Osteocyte (in vitro differentiated cells): ENCODE results near the gene ASPG. TPM values are rescaled to one million over a fixed set of nuclear protein-coding genes. Genes with fewer than 3 reads are reported as not detected.

Source experiments
- DNase-seq: peaks from one replicate; pipeline ENCODE4 v3.0.0; 2021; ENCODE audit warnings: mixed read lengths; ENCODE audit not compliant: unreplicated experiment; ENCODE audit errors: extremely low spot score
- H3K27ac Mint-ChIP-seq: one replicate; pipeline ENCODE4 v1.8.0; 2021; ENCODE audit warnings: mild to moderate bottlenecking, mixed read lengths; ENCODE audit not compliant: unreplicated experiment
- H3K27me3 Mint-ChIP-seq: one replicate; pipeline ENCODE4 v1.8.0; 2021; ENCODE audit warnings: mixed read lengths; ENCODE audit not compliant: unreplicated experiment
- H3K36me3 Mint-ChIP-seq: one replicate; pipeline ENCODE4 v1.8.0; 2021; ENCODE audit warnings: mixed read lengths; ENCODE audit not compliant: unreplicated experiment
- H3K4me1 Mint-ChIP-seq: one replicate; pipeline ENCODE4 v1.8.0; 2021; ENCODE audit warnings: mixed read lengths; ENCODE audit not compliant: unreplicated experiment
- H3K4me3 Mint-ChIP-seq: one replicate; pipeline ENCODE4 v1.8.0; 2021; ENCODE audit warnings: mild to moderate bottlenecking, moderate library complexity, mixed read lengths; ENCODE audit not compliant: unreplicated experiment
- H3K9me3 Mint-ChIP-seq: one replicate; pipeline ENCODE4 v1.8.0; 2021; ENCODE audit warnings: mixed read lengths; ENCODE audit not compliant: unreplicated experiment
- total RNA-seq: library from RNA; stranded (reverse); gene quantifications from 2 replicates; pipeline ENCODE4 v1.2.1, GENCODE V29; 2021
- TF ChIP-seq, protein P1 (sequence below): fragments of 200-600 bp; sonication (generic); IDR thresholded peaks from 2 replicates; pipeline ENCODE4 v1.5.0; 2021; ENCODE audit warnings: antibody characterized with exemption, mild to moderate bottlenecking, moderate library complexity

The ASPG gene
- total RNA-seq, 1 donor from 2014 or later, result not detected

DNA sequence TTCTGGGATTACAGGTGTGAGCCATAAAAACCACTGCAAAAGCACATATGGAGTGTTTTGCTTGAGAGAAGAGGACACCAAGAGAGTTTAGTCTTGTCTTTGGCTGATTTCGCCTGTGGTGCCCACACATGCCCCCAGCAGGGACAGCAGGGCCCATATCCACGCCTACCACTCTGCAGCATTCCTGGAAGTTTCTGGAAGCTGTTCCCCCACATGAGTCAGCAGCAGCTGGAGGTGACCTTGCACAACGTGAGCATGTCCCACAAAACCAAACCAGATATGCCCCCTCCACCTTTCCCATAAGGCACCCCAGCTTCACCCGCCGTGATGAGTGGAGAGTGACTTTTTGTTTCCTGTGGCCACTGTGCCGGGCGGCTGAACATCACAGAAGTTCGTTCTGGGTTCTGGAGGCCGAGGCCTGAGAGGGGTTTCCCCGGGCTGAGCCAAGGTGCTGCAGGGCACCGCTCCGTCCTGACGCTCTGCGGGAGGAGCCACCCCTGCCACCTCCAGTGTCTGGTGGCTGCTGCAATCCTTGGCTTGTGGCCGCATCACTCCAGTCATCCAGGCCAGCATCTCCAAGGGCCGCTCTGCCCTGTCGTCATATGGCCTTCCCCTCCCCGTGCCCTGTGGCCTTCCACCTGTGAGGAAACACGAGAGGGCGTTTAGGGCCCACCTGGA is 4.7 kb downstream of the ASPG start:
- DNase-seq, result no peak
- H3K27ac Mint-ChIP-seq, result no peak overlapping the region
- no peaks in the 10 kb centered on the region for H3K9me3 Mint-ChIP-seq
- H3K27me3 Mint-ChIP-seq, result no peaks in the 10 kb centered on the region
- no peak overlapping the region for H3K4me3 Mint-ChIP-seq
- peaks cover 3% of the 10 kb centered on the region for H3K4me1 Mint-ChIP-seq
- no peaks in the 10 kb centered on the region for H3K36me3 Mint-ChIP-seq
- TF ChIP-seq, protein P1, sequence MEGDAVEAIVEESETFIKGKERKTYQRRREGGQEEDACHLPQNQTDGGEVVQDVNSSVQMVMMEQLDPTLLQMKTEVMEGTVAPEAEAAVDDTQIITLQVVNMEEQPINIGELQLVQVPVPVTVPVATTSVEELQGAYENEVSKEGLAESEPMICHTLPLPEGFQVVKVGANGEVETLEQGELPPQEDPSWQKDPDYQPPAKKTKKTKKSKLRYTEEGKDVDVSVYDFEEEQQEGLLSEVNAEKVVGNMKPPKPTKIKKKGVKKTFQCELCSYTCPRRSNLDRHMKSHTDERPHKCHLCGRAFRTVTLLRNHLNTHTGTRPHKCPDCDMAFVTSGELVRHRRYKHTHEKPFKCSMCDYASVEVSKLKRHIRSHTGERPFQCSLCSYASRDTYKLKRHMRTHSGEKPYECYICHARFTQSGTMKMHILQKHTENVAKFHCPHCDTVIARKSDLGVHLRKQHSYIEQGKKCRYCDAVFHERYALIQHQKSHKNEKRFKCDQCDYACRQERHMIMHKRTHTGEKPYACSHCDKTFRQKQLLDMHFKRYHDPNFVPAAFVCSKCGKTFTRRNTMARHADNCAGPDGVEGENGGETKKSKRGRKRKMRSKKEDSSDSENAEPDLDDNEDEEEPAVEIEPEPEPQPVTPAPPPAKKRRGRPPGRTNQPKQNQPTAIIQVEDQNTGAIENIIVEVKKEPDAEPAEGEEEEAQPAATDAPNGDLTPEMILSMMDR, result no peak

DNA sequence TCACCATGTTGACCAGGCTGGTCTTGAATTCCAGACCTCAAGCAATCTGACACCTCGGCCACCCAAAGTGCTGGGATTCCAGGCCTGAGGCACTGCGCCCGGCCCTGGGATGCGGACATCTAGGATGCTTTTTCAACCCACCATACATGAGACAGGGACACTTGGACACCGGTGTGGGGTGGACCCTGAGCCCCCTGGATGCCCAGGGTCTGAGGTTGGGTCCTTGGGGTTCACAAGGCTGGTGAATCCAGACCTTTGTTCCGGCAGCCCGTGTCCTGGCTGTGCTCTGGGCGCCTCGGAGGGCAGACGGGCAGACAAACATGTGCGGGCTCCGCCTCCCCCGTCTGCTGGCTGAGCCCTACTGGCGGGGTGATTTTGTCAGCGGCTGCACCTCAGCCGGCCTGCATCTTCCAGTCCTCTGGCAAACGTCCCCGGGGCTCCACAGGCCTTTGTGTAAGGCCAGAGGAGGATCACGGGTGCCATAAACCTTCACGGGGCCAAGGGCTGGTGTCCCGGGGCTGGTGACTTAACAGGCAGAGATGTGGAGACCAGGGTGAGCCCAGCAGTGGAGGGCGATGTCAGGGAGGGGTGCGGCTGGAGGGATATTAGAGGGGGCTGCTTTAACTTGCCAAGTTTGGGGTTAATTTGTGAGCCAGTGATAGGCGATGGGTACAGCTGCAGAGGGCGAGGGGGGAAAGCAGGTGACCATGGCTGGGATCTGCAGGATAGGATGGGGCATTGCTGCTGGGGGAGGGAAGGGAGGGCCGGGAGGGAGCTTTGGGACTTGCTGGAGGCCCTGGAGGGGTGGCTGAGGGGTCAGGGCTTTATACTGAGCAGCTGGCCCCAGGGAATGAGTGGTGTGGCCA is 5.8 kb downstream of the ASPG start:
- no peak for DNase-seq
- H3K36me3 Mint-ChIP-seq, result no peaks in the 10 kb centered on the region
- no peaks in the 10 kb centered on the region for H3K27me3 Mint-ChIP-seq
- TF ChIP-seq, protein P1, result no peak
- no peaks in the 10 kb centered on the region for H3K9me3 Mint-ChIP-seq
- peaks cover 3% of the 10 kb centered on the region for H3K4me1 Mint-ChIP-seq
- H3K27ac Mint-ChIP-seq, result no peak overlapping the region
- no peak overlapping the region for H3K4me3 Mint-ChIP-seq

DNA sequence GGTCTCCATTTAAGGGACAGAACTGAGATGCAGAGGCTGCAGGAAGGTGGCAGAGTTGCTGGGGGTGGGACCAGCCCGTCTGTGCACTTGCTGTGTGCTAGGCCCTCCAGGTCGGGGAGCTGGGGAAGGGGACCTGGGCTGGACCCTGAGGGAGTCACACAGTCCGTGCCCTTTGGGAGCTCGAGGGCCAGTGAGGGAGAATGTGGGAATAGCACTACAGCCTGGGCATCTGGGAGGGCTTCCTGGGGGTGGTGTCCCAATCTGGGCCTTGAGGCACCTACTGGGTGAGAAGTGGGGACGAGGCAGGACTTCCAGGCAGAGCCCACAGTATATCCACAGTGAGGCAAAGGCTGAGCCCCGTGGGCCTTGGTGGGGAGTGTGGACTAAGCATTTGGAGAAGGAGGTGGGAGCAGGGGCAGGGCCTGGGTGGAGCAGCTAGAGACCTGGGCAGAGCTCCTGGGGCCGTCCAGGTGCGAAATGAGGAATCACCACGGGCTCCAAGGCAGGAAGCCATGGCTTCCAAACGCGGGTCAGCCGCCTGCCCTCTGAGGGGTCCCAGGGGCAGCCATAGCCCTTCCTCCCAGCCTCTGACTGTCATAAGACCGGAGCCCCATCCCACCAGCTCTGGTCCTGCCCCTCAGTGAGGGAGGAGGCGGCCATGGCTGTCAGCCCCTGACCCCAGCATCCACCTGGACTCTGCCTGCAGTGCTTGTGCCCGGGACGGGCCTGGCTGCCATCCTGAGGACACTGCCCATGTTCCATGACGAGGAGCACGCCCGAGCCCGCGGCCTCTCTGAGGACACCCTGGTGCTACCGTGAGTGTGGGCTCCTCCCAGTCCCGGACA is 6.6 kb downstream of the ASPG start:
- Mint-ChIP-seq H3K27me3 (no peaks in the 10 kb centered on the region), H3K4me3 (no peak overlapping the region), H3K9me3 (no peaks in the 10 kb centered on the region), H3K36me3 (no peaks in the 10 kb centered on the region), H3K4me1 (peaks cover 3% of the 10 kb centered on the region), H3K27ac (no peak overlapping the region)
- DNase-seq, result no peak
- TF ChIP-seq, protein P1, result no peak

DNA sequence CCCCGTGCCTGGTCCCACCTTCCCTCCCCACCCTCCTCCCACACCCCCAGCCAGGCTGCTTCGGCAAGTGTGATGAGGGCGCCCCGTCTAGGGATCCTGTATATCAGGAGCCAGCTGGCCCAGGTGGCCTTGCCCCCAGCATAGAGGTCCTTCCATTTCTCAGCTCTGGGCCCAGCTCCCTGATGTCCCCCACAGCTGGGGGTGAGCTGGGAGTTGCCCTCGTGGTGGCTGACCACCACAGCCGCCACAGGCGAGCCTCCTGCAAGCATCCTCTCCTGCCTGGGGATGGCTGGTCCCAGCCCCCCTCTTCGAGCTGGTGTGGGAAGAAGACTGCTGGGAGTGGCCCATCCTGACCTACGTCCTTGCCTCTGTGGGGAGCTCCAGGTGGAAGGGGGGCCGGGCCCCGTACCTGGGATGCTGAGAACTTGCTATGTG is 7.4 kb downstream of the ASPG start:
- DNase-seq, result no peak
- no peaks in the 10 kb centered on the region for H3K36me3 Mint-ChIP-seq
- H3K4me1 Mint-ChIP-seq, result peaks cover 3% of the 10 kb centered on the region
- no peak overlapping the region for H3K27ac Mint-ChIP-seq
- H3K4me3 Mint-ChIP-seq, result no peak overlapping the region
- H3K27me3 Mint-ChIP-seq, result no peaks in the 10 kb centered on the region
- TF ChIP-seq, protein P1, result no peak
- H3K9me3 Mint-ChIP-seq, result no peaks in the 10 kb centered on the region
